ENCODE measurements around the gene GPR89A.
"Not testable (repeated sequence)": the region's sequence is repeated elsewhere in the genome, so short reads cannot be mapped to it uniquely, and the experiment has no call there.

Gene GPR89A

DNA sequence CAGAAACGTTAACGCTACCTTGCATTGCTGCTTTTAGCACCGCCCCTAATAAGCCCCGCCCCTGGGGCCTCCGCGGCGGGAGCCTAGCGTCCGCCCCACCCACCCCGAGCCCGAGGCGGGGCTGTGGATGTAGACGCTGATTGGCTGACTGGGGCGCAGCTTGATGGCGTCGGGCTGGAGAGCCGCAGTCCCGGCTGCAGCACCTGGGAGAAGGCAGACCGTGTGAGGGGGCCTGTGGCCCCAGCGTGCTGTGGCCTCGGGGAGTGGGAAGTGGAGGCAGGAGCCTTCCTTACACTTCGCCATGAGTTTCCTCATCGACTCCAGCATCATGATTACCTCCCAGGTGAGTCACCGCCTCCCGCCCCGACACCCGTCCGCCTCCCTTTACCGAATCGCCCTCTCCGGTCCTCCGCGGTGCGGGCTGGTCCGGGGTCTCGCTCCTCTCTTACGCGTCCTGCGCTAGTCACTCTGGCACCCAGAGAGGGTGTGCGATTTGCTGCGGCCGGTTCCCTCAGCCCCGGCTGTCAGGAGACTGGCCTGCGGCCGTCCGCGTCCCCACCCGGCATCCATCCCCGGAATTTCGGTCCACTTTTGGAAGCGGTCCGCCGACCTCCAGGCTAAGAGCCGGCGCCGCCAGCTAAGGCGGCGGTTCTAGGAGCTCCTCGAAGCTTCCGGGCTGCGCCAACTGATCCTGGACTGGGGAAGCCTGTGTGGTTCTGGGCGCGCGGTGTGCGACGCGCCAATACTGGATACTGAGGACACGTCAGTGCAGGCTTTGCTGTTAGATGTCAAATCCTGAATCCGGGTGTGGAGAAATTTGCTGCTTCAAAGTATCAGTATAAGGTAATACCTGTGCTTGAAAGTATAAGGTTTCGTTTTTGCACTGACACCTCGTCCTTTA is at the start of gene GPR89A:
Gene GPR89A, plus strand, starts transcription at position 156 of the 901 bp plus-strand sequence. Its CDS starts 146 bp downstream, at position 302.
- DNase-seq, result peak; percentile 96 to 99

DNA sequence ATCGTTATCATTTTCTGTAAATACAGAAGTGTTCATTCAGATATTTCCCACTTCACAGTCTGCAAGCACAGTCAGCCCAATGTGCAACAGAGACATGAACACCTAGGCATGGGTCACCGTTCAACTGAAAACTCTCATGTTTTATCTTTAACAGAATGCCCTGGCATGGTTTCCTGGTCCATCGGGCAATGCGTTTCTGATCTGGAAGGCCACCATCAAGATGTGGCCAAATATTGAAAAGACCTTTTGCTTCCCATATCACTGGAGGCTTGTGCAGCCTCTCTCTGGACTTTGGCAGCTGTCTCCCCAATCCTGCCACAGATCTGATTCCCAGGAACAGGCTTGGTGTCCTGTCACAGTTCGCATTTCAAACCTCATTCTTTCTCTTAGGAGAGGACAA is 21.0 kb upstream of the GPR89A start:
- not testable (repeated sequence) for DNase-seq

DNA sequence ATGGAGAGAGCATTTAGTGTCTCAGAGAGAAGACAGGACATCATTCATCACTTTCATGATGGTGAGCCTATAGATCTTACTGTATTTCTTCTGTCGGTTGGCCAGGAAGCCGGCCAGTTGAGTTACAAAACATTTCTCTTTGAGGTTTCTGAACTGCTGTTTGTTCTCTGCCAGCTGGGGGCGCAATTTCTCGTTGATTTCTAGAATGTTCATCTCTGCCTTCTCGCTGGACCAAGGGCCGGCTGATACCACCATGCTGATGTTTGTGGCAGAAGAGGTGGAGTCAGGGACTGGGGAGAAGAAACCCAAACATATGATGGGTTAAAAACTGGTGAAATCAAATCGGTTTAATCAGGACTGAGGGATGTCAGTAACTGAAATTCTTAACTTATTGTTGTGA is 17.0 kb upstream of the GPR89A start:
- not testable (repeated sequence) for DNase-seq

DNA sequence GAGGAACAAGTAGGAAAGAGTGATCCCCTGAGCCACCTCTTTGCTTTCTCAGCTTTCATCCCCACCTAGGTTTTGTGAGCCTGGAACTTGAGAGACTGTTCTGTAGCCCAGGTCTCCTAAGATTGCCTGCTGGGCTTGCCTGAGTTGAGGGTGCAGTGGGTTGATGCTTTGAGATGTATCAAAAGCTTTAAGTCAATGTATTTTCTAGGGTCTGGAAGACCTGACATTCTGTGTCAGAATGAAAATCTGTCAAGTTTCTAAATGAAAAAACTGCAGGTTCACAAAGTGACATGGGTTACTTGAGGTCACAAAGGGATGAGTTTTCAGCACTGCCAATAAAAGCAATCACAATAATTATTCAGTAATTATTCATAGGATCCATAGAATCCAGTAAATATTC is 15.4 kb upstream of the GPR89A start:
- not testable (repeated sequence) for DNase-seq

DNA sequence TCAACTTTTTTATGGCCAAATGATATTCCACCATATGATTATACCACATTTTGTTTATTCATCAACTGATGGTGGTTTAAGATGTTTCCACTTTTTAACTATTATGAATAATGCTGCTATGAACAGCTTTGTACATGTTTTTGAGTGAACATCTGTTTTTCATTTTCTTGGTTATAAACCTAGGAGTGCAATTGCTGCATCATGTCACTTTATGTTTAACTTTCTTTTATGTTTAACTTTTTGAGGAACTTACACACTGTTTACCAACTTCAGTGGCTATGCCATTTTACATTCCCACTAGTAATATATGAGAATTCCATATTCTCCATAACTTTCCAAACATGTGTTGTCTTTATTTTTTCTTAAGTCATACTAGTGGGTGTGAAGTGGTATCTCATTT is 12.4 kb upstream of the GPR89A start:
- not testable (repeated sequence) for DNase-seq

DNA sequence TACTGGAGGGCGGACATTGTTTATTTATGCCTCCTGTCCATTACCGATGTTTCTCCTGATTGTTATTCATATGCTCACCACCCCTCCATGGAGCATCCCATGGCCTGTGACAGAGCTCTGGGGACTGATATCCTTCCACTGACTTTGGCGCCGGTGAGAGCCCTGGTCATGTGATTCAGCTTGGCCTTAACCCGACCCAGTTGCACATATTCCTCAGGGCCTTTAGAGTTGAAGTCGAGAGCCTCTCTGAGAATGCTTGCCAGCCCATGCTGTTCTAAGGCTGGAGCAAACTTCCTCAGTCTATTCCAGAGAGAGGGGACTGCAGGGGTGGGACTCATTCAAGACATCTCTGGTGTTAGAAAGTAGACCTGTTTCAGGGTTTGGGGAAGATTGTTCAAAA is 11.6 kb upstream of the GPR89A start:
- DNase-seq, result not testable (repeated sequence)

DNA sequence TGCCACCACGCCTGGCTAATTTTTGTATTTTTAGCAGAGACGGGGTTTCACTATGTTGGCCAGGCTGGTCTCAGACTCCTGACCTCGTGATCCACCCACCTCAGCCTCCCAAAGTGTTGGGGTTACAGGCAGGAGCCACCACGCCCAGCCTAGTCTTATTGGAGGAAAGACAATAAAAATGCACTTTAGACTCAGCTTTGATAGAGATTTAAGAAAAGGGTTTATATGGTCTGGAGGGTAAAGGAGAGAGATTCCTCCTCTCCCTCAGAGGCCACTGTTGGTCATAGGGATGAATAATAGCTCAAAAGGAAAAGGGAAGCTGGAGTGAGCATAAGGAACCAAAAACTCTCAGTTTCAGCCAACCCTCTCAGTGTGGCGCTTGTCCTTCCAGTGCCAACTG is 8.4 kb upstream of the GPR89A start:
- DNase-seq, result not testable (repeated sequence)

DNA sequence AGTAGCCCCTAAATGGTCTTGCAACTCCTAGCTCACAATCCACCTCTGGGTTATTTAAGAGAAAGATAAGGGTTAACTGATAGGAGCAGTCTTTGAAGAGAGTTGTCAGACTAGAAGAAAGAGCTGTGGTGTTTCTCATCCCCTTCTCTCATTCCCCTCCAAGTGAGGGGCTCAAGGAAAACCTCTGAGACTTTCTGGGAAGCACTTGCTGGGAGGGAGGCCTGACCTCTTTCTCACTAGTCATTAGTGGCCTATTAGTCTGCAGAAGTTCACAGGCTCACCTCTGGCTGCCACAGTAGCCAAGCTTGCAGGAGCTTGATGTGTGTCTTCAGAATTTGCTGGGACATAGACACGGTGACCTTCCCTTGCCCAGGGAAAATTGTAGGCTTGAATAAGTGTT is 6.2 kb upstream of the GPR89A start:
- DNase-seq, result no peak

DNA sequence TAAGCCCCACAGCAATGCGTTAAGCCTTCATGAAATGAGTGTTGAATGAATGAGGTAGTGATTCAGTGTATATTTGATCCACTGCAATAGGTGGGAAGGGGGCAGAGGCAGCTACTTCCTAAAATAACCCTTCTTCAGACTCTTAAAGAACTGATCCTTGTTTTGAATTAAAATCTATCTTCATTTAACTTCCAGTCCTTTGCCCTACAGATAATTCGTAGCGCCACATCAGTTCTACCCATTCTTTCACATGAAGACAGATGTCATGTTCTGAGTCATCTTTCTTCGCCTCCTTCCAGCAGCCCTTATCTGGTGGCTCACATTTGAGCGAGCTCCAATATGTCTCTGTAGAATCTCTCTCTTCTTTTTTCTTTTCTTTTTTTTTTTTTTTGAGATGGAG is 948 bp upstream of the GPR89A start:
- DNase-seq, result not testable (repeated sequence)

DNA sequence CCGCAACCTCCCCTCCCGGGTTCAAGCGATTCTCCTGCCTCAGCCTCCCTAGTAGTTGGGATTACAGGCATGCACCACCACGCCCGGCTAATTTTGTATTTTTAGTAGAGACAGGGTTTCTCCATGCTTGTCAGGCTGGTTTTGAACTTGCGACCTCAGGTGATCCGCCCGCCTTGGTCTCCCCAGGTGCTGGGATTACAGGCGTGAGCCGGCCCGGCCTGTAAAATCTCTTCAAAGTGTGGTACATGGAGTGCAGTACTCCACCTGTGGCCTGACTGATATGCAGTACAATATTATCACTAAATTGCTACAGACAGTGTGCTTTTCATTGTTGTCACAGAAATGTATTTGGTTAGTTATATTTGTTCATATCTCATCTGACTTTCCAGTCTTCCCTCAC is 499 bp upstream of the GPR89A start:
- not testable (repeated sequence) for DNase-seq

DNA sequence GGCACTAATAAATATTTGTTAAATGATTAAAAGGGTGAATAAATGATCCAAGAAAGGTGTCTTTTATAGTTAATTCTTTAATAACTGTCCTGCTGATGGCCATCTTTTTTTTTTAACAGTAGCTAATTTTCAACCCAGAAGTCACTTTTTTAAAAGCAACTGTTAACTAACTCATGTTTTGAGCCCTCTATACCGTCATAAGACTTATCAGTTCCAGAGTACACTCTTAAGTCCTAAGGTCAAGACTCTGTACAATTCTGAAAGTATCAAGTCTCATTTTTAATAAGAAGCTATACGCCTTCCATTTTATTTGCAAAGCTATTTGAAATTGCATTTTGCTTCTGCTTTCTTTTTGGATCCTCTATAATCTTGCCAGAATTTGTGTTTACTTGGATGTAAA is 3.0 kb downstream of the GPR89A start:
- not testable (repeated sequence) for DNase-seq

DNA sequence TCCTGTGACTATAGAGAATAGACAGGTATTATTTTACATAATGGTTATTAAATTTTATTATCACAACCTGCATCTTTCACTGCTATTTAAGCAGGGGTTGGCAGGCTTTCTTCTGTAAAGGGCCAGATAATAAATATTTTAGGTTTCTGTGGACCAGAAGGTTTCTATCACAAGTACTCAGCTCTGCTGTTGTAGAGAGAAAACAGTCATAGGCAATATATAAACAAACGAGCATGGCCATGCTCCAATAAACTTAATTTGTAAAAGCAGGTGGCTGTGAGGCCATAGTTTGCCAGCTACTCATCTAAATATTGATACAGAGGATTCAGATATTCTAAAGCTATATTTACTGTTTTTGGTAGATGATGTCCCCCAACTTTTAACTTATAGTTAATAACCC is 12.3 kb downstream of the GPR89A start:
- not testable (repeated sequence) for DNase-seq

DNA sequence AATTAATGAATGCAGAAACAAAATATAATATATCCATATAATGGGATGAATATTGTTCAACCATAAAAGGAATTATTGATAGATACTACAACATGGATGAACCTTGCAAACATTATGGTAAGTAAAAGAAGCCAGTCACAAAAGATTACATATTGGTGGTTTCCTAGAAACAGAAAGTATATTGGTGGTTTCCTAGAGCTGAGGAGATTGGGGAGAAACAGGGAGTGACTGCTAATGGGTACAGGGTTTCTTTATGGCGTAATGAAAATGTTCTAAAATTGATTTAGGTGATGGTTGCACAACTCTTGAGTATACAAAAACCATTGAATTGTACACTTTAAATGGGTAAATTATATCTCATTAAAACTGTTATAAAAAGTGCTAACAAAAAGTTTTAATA is 14.4 kb downstream of the GPR89A start:
- not testable (repeated sequence) for DNase-seq

DNA sequence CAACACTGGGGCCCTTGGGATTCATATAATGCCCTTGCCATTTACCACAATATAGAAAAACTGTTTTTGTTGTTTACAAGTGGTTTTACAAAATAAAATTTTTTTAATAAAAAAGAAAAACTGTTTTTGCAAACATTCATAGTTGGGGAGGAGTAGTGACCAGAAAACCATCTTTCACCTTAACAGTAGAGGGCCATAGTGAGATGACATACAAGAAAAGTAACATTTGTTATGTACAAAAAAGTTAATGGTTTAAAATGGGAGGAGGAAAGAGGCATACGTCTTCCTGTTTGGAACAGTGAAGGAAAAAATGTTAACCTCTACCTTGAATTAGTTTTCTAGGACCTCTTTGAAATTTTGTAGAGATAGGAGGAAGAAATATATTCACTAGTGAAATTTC is 28.4 kb downstream of the GPR89A start:
- DNase-seq, result not testable (repeated sequence)

DNA sequence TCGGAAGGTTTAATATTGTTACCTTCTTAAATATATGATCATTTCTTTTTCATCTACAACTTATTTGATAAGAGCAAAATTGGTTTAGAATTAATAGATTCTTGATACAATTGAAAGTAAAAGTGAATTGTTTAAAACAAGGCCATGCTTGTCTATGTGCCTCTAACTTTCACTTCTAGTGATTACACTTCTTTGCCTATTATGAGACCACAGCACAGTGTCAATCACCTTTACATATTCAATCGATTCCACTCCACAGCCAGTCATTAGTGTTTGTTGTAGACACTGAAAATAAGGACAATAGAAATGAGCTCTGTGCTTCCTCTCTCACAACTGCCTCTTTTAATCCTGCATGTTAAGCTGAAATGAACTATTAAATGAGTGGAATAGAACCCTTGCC is 34.1 kb downstream of the GPR89A start:
- DNase-seq, result not testable (repeated sequence)

DNA sequence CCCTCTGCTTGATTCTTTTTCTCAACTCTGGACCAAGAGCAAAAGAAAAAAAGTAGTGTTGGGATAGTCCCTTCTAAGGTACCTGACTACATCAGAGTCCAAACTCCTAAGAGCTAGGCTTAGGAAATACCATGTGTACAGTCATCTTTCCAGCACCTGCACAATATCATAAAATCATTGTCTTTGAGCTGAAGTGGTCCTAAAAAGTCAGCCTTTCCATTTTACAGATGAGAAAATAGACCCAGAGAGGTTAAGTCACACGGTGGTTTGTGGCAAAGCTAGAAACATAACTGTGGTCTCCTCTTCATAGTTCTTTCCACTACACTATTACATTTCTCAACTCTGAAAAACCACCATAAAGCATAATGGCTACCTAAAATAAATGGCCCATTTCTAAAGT is 36.2 kb downstream of the GPR89A start:
- DNase-seq, result not testable (repeated sequence)

DNA sequence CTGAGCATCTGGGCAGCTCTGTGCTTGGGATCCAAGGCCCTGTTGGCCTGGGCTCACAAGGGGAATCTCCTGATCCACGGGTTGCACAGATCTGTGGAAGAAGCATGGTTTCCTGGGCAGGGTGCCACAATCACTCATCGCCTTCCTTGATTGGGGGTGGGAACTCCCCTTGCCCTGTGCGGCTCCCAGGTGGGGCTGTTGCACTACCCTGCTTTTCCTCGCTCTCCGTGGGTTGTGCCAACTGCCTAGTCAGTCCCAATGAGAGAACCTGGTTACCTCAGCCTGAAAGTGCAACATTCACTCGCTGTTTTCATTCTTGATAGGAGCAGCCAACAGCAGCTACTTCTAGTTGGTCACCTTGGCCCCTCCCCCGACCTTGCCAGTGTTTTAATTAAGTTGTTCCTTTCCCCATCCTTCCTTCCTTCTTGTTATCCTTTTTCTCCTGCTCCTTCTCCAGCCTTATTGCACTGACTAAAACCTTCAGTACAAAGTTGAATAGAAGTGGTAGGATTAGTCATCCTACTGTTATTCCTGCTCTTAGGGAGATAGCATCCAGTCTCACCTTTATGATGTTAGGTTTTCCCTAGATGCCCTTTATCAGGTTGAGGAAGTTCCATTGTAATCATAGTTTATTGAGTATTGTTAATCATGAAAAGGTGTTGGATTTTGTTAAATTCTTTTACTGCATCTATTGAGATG is 48.6 kb downstream of the GPR89A start:
- DNase-seq, result not testable (repeated sequence)

DNA sequence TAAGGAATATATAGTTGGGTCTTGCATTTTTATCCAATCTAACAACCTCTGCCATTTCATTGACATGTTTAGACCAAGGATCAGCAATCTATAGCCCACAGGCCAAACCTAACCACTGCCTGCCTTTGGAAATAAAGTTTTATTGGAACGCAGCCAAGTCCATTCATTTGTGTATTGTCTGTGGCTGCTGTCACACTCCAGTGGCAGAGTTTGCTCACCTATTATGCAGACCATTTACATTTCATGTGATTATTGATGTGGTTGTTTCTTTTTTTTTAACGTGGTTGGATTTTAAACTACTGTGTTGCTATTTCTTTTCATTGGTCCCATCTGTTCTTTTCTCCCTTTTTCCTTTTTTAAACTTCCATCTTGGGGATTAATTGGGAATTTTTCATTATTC is 54.7 kb downstream of the GPR89A start:
- peak; percentile 5 to 31 for DNase-seq

DNA sequence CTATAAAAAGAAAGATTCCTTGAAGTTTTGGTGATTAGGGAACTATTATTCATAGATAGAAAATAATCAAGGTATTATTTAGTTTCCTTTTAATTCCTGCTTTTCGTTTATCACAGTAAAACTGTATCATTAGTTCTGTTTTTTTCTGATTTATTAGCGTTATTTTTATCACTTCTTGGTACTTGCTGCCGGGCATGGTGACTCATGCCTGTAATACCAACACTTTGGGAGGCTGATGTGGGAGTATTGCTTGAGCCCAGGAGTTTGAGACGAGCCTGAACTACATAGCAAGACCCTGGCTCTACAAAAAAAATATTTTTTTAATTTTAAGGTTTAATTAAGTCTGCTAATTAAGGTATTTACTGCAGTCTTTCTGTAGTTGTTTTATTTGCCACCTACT is 57.2 kb downstream of the GPR89A start:
- not testable (repeated sequence) for DNase-seq

DNA sequence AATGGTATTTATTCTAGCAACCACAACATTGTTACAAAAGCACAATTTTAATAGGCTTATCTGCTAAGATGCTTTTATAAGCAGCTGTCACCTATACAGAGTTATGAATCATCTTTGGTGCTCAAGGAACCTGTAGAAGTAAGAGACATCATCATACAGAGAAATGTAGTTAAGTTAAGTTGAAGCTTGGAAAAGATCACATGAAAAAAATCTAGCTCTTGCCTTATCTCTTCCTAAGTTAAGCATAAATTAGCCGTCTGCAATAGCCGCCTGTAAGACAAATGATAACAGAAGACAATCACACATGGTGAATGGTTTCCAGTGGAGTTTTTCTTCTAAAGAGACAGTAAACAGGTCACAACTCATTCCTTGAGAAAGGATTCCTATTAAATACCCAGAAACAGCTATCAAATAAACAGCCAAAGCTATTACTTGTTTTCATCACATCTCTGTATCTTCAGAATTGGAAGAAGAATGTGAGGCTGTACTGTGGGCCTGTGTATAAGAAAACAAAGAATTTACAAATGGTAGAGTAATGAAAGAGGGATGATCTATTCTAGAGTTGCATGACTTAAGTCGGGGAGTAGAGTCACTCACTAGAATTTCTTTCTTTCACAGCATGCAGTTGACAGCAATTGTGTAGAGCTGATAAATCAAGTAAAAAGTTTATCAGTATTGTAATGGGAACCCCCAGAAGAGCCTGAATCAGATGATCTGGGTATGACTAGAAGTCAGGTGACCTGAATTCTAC is 63.4 kb downstream of the GPR89A start:
- not testable (repeated sequence) for DNase-seq

DNA sequence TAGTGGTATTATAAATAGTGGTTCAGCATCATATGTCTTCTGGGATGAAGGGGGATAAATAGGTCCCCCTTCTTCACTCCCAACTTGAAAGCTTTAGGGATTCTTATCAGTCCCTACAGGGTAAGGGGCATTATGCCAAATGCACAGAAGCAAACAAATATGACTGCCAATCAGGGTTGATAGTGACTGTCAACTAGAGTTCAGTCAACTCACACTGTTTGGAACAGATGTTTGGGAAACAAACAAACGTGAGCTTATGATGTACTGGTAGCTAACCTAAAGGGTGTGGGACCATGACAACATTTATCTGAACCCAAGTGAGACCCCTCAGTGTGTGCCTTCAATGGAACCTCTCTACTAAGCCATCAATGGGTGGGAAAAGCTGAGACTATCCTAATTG is 65.4 kb downstream of the GPR89A start:
- DNase-seq, result not testable (repeated sequence)

DNA sequence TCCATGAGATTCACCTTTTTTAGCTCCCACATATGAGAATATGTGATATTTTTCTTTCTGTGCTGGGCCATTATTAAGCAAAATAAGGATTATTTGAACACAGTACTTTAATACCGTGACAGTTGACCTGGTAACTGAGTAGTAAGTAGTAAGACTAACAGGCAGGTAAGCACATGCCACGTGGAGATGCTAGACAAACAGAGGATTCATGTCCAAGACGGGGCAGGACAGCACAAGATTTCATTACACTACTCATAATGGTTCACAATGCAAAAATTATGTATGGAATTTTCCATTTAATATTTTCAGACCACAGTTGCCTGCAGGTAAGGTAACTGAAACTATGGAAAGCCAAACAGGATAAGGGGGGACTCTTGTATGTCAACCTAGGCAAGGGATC is 77.1 kb downstream of the GPR89A start:
- not testable (repeated sequence) for DNase-seq

DNA sequence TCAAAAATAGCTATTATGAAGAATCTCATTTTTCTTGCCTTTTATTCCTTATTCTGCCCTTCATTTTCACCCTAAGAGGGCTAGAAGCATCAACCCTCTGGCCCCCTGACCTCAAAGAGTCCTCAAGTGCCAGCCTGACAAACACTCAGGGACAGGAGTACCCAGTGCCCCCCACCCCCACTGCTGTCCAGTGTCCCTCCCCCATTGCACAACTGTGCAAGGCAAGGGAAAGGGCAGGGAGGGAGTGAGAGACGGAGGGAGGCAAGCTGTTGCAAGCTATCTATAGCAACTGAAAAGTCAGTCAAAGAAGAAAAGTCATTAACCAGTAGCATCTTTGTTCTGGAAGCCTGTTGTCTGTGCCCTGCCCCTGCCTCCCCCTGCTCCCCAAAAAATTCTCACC is 78.3 kb downstream of the GPR89A start:
- DNase-seq, result not testable (repeated sequence)

Measured in NCI-H187 (cell line).